GM19023 (cell line): ENCODE results near the gene PRDM16.

ENCODE experiments used
- ATAC-seq: cut with Tn5 transposase; IDR thresholded peaks from one replicate; pipeline ENCODE4 v1.9.1; 2021; ENCODE audit warnings: mild to moderate bottlenecking, moderate library complexity; ENCODE audit not compliant: unreplicated experiment

Gene PRDM16

DNA sequence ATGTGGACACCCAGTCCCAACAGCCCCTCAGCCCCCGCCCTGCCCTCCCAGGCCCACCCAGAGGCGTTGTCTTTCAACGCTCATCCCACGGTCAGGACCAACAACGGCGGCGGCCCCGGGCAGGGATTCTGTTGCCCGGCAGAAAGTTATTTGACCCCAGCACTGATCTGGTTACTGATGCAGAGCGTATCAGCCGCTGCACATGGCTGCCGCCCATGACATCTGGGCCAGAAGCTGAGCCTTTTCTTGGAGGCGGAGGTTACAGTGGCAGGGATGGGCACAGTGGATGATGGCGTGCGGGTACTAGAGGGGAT, 258.3 kb downstream of the PRDM16 start:
- no peak for ATAC-seq

DNA sequence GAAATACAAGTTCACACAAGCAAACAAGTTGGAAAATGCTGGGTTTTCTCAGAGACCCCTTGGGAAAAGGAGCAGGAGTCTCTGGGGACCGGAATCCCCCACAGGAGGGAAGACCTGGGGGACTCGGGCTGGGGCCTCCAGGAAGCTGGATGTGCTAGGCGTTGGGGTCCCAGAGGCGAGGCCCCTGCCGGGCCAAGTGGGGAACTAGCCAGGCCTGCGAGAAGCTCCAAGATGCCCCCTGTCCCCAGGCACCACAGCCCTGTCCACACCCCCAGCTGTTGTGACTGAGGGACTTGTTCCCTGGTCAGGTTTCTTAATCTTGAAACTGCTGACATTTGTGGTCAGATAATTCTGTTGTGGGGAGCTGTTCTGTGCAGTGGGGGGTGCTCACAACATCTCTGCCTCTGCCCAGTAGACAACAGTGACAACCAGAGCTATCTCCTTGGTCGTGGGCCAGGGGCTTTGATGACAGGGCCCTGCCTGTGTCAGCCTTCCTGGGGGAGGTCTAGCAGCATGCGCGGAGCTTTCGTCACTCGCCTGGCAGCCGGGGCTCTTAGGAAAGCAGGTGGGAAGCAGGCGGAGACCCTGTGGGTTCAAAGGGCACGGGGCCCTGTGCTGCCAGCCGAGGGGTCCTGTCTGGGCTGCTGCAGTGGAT, 259.1 kb downstream of the PRDM16 start:
- ATAC-seq, result no peak

DNA sequence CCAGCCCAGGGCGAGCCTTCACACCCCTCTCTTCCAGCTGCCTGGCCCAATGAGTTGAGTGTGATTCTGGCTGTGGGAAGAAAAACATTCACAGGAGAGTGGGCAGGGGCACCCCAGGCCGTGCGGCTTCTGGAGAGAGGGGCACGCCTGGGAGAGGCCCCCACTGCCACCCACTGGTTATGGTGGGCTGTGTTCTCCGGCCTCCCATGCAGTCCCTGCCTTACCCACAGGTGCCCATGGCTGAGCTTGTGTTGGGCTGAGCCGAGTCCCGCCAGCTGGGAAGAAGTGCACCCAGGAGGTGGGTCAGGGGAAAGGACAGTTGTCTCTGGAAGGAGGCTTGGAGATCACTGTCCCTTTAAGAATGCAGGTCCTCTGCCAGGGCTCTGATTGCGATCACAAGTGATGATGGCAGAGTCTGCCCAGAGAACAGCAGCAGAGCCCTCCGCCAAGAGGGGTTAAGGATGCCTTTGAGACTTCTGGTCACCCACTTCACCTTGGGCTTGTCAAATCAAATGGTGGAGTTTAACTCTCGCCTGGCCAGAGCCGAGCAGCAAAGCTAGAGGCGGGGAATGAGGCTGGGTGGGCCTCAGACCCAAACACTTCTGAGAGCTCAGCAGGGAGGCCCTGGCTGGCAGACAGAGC, 260.8 kb downstream of the PRDM16 start:
- ATAC-seq, result no peak

DNA sequence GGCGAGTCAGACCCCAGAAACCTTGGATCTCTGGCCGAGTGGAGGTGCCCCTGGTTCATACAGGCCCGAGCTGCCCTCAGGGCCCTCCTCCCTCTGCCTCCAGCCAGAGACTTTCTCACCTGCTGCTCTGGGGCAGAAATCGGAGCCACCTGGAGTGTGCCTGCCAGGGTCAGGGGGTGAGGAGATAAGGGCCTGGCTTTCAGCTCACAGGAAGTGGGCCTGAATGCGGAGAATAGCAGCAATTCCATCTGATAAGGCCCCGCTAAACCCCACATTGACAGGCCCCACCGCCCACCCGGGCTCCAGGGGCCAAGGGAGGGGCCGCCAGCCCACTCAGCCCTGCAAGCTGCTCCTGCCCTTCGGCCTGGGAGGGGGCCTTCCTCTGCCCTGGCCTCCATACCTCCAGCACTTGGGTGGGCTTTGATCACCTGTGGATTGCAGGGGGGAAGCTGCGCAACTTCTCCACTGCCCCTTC, 261.8 kb downstream of the PRDM16 start:
- no peak for ATAC-seq

DNA sequence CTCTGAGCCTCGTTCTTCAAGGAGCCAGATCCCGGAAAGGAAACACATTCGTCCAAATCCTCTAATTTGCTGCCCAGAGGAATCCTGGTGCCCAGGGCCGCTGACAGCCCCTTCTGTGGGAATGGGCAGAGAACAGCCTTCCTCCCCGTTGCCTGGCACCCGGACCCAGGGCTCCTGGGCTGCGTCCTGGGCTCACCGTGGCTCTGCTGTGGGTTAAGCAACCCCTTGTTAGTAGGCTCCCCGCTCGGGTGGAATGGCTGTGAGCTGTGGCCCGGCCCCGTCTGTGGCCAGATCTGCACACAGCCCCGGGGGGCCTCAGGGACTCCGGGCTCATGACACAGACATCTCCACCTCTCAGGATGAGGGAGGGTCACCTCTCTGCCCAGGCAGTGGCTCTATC, 262.6 kb downstream of the PRDM16 start:
- ATAC-seq, result no peak

DNA sequence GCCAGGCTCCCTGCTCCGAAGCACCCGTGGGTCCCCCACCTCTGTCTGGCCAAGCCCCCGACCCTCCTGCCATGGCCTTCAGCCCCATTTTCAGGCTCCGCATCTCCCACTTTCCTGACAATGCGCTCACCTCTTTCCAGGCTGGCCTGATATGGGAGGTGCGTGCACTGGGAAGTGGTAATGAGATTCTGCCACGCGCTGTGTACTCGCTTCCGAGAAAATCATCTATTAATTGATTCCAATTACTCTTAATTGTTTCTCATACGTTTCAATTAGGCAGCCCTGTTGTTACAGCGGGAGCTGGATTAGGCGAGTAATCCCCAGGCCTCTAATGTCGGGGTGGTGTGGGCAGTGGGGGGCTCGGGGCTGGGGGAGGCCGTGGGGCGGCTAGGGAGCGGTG, 263.0 kb downstream of the PRDM16 start:
- ATAC-seq, result no peak

DNA sequence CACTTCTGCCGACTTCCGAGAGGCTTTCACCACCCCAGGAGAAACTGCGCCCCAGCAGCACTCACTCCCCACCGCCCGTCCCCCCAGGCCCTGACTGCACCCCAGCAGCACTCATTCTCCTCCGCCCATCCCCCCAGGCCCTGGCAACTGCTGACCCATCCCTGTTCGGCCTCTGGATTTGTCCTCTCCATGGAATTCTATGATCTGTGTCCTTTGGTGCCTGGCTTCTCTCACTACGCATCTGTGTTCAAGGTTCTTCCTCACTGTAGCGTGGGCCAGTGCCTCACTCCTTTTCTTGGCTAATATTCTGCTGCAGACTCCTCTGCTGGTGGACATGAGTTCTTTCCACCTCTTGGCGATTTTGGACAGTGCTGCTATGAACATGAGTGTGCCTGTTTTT, 263.7 kb downstream of the PRDM16 start:
- no peak for ATAC-seq

DNA sequence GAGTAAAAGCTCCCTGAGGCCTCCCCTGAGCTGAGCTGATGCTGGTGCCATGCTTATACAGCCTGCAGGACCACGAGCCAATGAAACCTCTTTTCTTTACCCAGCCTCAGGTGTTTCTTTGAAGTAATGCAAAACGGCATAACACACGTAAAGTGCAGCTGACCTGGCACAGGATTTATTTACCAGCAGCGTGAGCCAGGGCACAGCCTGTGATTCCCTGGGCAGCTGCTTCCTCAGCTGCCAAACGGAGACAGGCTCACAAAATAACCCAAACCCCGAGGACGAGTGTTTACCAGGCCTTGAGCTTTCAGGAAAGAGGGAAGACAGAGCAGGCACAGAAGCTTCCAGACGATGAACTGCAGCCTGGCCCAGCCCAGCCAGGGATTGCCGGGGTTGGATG, 264.9 kb downstream of the PRDM16 start:
- ATAC-seq, result no peak

DNA sequence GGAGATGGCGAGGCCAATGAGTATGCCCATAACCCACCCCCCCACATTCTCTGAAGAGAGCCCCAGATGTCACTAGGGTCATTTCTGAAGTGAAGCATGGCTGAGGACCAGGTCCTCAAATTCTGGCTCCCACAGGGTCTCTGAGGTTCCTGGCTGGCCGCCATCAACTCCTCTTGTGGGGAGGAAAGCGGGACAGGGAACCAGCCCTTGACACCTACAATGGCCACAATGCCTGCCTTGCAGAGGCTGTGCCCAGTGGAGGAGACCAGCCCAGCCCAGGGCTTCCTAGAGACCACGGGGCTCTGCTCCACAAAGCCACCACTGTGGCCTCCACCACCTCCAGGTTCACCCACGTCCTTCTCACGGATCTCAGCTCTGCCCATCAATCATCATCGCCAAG, 265.4 kb downstream of the PRDM16 start:
- no peak for ATAC-seq

DNA sequence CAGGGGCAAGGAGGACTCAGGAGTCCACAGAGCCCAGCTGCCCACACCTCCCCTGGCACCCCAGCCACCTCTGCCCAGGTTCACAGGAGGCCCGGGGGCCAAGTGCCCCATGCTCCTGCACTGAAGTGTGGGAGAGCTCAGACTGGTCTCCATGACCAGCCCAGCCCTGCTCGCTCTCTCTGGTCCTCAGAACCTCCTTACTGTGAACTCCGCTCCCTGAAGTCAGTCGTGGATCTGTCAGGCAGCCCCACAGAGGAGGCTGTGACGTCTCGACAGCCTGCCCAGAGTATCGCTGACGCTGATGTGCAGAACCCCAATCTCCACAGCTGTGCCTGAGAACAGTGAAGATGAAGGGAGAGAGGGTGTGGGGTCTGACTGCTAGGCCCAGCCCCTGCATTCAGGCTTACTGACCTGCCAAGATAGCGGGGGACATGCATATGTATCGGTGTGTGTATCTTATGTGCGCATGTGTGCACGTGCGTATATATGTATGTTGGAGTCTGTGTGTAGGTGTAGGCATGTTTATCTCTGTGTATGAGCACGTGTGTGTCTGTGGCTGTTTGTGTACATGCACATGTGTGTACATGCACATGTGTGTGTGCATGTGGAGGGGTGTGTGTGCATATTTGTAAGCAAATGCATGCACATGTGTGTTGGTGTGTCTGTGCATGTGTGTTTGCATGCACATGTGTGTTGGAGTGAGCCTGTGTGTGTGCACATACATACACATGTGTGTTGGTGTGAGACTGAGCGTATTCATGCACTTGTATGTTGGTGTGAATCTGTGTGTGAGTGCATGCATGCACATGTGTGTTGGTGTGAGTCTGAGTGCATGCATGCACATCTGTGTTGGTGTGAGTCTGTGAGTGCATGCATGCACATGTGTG, 267.0 kb downstream of the PRDM16 start:
- ATAC-seq, result no peak

DNA sequence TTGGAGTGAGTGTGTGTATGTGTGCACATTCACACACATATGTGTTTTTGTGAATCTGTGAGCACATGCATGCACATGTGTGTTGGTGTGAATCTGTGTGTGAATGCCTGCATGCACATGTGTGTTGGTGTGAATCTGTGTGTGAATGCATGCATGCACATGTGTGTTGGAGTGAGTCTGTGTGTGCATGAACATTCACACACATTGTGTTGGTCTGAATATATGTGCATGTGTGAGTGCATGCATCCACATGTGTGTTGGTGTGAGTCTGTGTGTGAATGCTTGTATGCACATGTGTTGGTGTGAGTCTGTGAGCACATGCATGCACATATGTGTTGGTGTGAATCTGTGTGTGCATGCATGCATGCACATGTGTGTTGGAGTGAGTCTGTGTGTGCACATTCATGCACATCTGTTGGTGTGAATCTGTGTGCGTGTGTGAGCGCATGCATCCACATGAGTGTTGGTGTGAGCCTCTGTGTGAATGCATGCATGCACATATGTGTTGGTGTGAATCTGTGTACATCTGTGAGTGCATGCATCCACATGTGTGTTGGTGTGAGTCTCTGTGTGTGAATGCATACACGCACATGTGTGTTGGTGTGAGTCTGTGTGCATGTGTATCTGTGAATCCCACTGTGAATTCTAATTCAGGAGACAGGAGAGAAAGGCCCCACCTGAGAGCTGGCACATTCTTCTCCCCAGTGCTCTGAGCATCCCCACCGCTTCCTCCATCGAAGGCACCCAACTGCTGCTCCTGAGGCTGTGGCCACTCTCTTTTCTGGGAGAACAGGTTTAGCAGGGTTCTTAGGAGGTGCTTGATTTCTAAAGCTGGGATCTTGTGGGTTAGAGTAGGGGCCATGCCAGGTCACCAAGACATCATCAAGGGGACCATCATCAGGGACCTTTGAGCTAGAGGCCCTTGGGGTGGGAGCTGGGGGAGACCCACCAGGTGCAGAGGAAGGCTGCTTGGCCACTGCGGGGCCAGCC, 267.9 kb downstream of the PRDM16 start:
- no peak for ATAC-seq

DNA sequence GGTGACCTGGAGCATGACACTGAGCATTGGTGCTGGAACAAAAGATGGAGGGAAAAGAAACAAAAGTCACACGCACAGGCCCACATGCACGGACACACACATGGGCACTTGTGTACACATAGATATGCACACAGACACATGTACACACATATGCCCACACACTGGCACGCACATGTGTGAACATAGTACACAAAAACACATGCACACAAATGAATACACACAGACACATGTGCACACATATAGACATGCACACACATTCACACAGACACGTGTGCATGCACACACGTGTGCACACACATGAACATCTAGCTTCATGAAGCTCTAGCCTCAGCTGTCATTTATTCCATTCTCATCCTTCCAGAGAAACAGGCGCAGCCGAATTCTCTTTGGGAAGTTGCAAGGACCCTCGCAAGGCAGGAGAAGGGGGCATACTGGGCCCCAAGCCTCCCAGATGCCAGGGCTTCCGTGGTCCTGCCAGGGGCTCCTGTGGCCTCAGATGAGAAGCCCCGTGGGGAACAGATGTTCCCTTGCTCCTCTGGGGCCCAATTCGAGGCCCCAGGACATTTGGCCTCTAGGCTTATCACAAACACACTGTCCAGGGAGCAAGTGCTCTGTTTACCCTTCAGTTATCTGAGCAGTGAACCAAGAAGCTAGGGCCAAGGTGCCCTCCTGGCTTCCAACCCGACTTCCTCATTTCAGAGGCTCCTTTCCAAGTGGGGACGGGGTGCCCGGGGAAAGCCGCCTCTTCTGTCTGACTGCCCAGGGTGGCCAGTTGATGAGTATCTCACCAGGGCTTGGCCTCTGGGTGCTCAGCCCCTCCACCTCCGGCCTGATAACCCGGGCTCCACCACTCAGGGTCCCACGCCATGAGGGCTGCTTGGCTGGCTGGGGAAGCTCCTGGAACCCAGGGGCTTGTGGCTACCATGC, 269.1 kb downstream of the PRDM16 start:
- no peak for ATAC-seq

DNA sequence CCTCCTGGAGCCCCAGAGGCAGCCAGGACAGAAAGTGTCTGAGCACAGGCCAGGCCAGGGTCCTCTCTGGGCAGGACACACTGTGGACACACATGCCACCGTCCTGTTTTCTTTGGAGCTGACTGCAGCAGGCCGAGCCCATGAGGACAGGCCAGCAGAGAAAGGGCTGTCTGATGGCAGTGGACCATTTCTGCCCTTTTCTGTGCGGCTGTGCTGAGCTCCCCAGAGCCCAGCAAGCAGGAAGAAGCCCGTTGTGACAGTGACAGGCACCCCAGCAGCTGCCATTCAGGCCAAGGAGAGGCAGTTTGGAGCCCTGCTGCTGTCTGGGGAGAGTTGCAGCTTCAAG, 269.7 kb downstream of the PRDM16 start:
- no peak for ATAC-seq

DNA sequence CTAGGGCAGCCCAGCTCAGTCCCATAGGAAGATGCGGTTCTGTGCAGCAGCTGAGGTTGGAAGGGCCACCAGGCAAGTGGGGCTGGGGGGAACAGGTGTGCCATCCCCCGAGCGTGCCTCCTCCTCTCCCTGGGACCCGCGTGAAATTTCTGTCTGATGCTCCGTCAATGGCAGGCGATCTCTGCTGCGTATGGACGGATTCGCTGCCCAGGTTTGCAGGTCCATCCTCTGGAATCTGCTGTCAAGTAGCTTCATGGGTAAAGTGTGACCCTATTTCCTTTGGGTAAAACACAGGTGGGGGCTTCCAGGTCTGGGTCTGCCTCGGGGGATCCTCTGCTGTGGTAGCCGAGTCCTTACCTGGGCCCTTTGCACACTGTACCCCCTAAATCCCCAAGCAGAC, 270.9 kb downstream of the PRDM16 start:
- ATAC-seq, result no peak

DNA sequence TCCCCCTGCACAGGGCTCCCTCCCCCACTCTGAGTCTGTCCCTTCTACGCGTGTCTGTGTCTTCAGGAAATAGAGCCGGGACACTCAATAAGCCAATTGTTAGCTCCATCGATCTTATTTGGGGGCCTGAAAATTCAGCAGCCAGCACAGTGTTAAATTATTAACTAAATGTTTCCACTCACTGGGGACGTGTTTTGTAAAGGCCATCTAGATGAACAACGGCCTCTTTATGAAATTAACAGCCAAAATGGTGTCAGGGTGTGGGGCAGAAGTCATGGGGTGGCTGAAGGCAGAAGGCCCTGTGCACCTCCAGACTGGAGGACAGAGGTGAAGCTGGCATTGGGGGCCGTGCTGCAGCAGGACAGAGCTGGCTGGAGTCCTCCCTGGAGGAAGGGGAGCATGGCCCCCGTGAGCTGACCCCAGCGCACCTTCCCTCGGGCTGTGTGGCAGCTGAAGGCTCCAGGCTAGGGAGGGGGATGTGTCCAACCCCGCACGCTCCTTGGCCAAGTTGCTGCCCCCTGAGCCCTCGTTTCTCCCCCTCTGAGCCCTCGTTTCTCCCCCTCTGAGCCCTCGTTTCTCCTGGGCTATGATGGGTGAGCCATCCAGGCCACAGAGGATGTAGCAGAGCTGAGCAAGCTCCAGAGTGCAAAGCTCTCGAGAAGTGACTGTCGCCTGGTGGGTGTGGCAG, 271.7 kb downstream of the PRDM16 start:
- no peak for ATAC-seq

DNA sequence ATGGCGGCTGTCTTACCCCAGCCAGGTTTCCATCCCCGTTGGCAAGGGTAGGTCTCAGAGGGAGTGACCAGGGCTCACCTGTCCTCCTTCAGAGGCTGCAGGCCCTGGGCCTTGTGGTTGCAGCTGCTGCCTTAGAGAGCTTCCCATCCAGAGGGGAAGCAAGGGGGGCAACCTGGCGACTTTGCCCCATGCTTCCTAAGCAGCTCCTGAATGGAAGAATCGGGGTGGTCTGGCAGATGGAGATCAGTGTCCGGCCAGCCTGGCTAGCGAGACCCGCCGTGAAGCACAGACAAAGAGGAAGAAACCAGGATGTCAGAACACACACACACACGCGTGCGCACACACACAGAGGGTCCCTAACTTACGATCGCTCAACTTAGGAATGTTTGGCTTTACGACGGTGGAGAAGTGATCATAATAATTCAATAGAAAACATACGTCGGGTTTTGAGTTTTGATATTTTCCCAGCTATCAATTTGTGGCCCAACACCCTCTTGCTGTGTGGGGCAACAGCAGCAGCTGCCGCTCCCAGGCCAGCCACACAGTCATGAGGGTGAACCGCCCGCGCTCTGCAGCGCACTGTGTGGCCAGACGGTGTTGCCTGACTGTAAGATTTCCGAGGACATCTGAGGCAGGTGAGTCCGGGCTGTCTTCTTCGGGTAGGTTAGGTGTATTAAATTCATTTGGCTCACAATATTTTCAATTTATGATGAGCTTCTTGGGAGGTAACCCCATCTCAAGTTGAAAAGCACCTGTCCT, 272.4 kb downstream of the PRDM16 start:
- ATAC-seq, result no peak

DNA sequence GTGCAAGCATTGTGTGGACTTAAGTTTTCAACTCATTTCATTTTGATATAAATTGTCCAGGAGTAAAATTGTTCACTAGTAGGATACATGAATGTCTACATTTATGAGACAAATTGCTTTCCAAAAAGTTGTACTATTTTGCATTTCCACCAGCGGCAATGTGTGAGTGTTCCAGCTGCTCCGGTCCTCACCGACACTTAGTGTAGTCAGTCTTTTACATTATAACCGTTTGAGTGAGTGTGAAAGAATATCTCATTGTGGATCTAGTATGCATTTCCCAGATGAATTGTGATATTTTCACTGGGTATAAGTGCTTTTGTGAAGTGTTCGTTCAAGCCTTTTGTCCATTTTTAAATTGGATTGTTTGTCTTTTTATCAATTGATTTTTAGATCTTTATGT, 274.0 kb downstream of the PRDM16 start:
- ATAC-seq, result no peak

DNA sequence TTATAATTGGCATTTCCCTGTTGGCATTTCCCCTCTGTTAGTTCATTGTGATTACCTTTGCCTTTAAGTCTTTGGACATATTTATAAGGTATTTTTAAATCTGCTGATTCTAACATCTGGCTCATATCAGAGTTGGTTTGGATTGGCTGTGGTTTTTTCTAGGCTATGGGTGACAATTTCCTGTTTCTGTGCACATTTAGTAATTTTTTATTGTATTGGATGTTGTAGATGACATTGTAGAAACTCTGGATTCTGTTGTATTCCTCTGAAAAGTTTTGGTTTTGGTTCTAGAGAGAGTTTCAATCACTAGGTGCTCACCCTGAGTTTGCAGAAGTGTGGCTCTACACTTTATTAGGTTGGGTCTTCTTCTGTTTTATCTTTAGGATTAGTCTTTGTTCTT, 275.4 kb downstream of the PRDM16 start:
- ATAC-seq, result no peak

DNA sequence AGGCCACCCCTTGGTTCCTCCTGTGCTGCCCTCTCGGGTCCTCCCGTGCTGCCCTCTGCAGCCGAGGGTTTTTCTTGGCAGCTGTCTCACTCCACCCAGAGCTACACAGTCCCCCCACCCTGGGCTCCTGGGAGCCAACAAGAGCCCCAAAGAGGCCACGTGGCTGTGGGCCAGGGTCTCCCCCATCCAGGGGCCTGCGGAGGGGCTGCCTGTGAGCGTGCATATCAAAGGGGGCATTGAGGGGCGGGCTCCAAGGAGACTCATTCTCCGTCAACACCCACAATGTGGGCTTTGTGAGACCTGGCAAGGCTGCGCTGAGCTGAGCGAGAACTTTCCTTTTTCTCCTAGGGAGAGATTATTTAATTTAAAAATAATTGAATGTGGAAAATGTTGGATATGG, 276.8 kb downstream of the PRDM16 start:
- ATAC-seq, result no peak
